Mesendoderm (in vitro differentiated cells): Measurements from ENCODE around the gene NHERF2.
"Not testable (repeated sequence)": the region's sequence is repeated elsewhere in the genome, so short reads cannot be mapped to it uniquely, and the experiment has no call there.

Experiments used
- DNase-seq: peaks from one replicate; pipeline ENCODE4 v3.0.0; 2013
- H2AK5ac ChIP-seq: 2 replicates; pipeline ENCODE4 v1.6.1; 2013; ENCODE audit warnings: low read length, inconsistent platforms
- H2BK120ac ChIP-seq: 2 replicates; pipeline ENCODE4 v1.6.1; 2013; ENCODE audit warnings: low read depth, mild to moderate bottlenecking, low read length, moderate library complexity, mixed read lengths
- H2BK15ac ChIP-seq: replicated peaks from 2 replicates; pipeline ENCODE4 v1.6.1; 2013; ENCODE audit warnings: low read depth, mild to moderate bottlenecking, moderate library complexity
- H2BK5ac ChIP-seq: 2 replicates; pipeline ENCODE4 v1.6.1; 2013; ENCODE audit warnings: low read length, inconsistent platforms
- H3K18ac ChIP-seq: 2 replicates; pipeline ENCODE4 v1.6.1; 2013; ENCODE audit warnings: mild to moderate bottlenecking, low read length, mixed read lengths
- H3K23ac ChIP-seq: one replicate; pipeline ENCODE4 v1.6.1; 2013; ENCODE audit warnings: low read length
- H3K27ac ChIP-seq: 2 replicates; pipeline ENCODE4 v1.5.1; 2013; ENCODE audit warnings: low read depth, mild to moderate bottlenecking, inconsistent platforms, low read length, moderate library complexity
- H3K27me3 ChIP-seq: 2 replicates; pipeline ENCODE4 v1.6.1; 2013; ENCODE audit warnings: low read length, control low read depth, mild to moderate bottlenecking, inconsistent platforms; ENCODE audit not compliant: insufficient read depth, poor library complexity
- H3K36me3 ChIP-seq: 2 replicates; pipeline ENCODE4 v1.6.1; 2013; ENCODE audit warnings: low read length, inconsistent platforms; ENCODE audit not compliant: control insufficient read depth, insufficient read depth
- H3K4ac ChIP-seq: one replicate; pipeline ENCODE4 v1.6.1; 2013; ENCODE audit warnings: low read depth, mild to moderate bottlenecking, low read length, moderate library complexity
- H3K4me1 ChIP-seq: 2 replicates; pipeline ENCODE4 v1.6.1; 2013; ENCODE audit warnings: low read depth, low read length, inconsistent platforms; ENCODE audit not compliant: control insufficient read depth
- H3K4me2 ChIP-seq: 2 replicates; pipeline ENCODE4 v1.6.1; 2013; ENCODE audit warnings: low read length
- H3K4me3 ChIP-seq: 2 replicates; pipeline ENCODE4 v1.5.1; 2013; ENCODE audit warnings: mild to moderate bottlenecking, low read length
- H3K56ac ChIP-seq: one replicate; pipeline ENCODE4 v1.6.1; 2013; ENCODE audit warnings: low read length
- H3K79me1 ChIP-seq: 2 replicates; pipeline ENCODE4 v1.6.1; 2013; ENCODE audit warnings: low read length, inconsistent platforms
- H3K79me2 ChIP-seq: 2 replicates; pipeline ENCODE4 v1.6.1; 2013; ENCODE audit warnings: mild to moderate bottlenecking, low read length; ENCODE audit not compliant: control insufficient read depth, insufficient read depth
- H3K9ac ChIP-seq: 2 replicates; pipeline ENCODE4 v1.6.1; 2013; ENCODE audit warnings: low read length, inconsistent platforms
- H4K5ac ChIP-seq: one replicate; pipeline ENCODE4 v1.6.1; 2013; ENCODE audit warnings: low read length
- H4K8ac ChIP-seq: one replicate; pipeline ENCODE4 v1.6.1; 2013; ENCODE audit warnings: low read depth, mild to moderate bottlenecking, control low read depth, low read length, moderate library complexity
- WGBS: extraction: QIAGEN DNeasy Blood & Tissue Kit; methylation state at CpG from one replicate; pipeline ENCODE4 v1.1.7; 2013; ENCODE audit warnings: low lambda C conversion rate, missing lambda C conversion rate; ENCODE audit not compliant: insufficient coverage; ENCODE audit errors: extremely low coverage; 5-methylcytosine and 5-hydroxymethylcytosine counted together

The NHERF2 gene

DNA sequence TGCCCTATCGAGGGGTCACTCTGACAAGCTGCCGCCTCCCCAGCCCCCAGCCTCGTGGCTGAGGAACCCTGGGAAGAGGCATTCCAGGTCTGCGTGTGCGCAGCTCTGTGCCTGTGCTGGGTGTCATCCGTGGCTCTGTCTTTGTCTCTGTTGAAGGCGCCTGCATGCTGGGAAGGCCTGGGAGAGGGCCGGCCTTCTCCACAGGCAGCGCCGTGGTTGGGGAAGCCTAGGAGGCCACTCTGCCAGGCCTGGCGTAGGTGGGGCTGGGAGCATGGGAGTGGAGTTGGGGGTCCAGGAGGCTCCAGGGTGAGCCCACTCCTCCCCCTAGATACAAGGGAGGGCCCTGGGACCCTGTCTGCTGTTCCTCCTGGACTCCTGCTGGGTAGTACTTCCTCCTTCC is 3.3 kb downstream of the NHERF2 start:
- no peak overlapping the region for H3K9ac ChIP-seq

DNA sequence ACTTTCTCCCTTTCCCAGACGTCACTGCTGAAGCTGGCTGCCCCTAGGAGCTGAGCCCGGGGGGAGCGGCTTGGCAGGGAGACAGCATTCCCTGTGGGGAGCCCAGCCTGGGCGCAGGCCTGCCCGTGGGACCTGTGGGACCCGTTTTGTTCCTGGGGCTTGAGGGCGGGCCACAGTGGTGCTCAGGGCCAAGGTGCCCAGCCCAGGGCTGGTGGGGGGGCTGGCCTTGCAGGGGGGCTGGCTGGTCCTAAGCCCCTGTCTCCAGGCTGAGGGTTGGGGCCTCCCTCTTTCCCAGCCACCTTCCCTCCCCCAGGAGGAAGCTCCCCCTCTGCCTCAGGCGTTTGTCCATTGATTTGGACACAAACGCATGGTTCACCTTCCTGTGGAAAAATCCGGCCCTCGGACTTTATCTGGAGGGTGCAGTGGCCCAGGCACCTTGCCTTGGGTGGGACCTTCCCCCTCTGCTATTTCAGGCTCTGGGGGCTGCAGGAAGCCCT is 4.4 kb downstream of the NHERF2 start:
- Histone ChIP-seq H3K23ac (no peak overlapping the region), H3K4ac (no peak overlapping the region), H3K79me1 (no peaks in the 10 kb centered on the region), H3K36me3 (no peaks in the 10 kb centered on the region), H2BK120ac (no peak overlapping the region), H3K4me1 (no peaks in the 10 kb centered on the region), H3K4me3 (no peak overlapping the region), H2BK5ac (no peak overlapping the region), H3K79me2 (no peaks in the 10 kb centered on the region), H3K4me2 (no peak overlapping the region), H3K27me3 (no peaks in the 10 kb centered on the region), H4K5ac (no peak overlapping the region), H3K9ac (no peak overlapping the region), H3K18ac (no peak overlapping the region), H3K27ac (no peak overlapping the region), H3K56ac (no peak overlapping the region), H2AK5ac (no peak overlapping the region), H4K8ac (no peak overlapping the region), H2BK15ac (no peak overlapping the region)
- no peak for DNase-seq
- no CpG with 5 or more reads among the region's 11 CpGs for WGBS

More for the DNA sequence above, 3.3 kb downstream of the NHERF2 start:
- H3K4me2 ChIP-seq, result no peak overlapping the region
- H2BK120ac ChIP-seq, result no peak overlapping the region
- H3K27ac ChIP-seq, result no peak overlapping the region
- H3K4me3 ChIP-seq, result no peak overlapping the region
- no peaks in the 10 kb centered on the region for H3K79me2 ChIP-seq
- no peak overlapping the region for H3K23ac ChIP-seq
- no peak overlapping the region for H4K8ac ChIP-seq
- no peaks in the 10 kb centered on the region for H3K27me3 ChIP-seq
- no peaks in the 10 kb centered on the region for H3K79me1 ChIP-seq
- H2BK5ac ChIP-seq, result no peak overlapping the region
- H3K4ac ChIP-seq, result no peak overlapping the region
- no peaks in the 10 kb centered on the region for H3K4me1 ChIP-seq
- H3K18ac ChIP-seq, result no peak overlapping the region
- H4K5ac ChIP-seq, result no peak overlapping the region
- no peak for DNase-seq
- no peak overlapping the region for H2AK5ac ChIP-seq
- no peak overlapping the region for H2BK15ac ChIP-seq
- H3K36me3 ChIP-seq, result no peaks in the 10 kb centered on the region
- WGBS, result no CpG with 5 or more reads among the region's 11 CpGs
- no peak overlapping the region for H3K56ac ChIP-seq

DNA sequence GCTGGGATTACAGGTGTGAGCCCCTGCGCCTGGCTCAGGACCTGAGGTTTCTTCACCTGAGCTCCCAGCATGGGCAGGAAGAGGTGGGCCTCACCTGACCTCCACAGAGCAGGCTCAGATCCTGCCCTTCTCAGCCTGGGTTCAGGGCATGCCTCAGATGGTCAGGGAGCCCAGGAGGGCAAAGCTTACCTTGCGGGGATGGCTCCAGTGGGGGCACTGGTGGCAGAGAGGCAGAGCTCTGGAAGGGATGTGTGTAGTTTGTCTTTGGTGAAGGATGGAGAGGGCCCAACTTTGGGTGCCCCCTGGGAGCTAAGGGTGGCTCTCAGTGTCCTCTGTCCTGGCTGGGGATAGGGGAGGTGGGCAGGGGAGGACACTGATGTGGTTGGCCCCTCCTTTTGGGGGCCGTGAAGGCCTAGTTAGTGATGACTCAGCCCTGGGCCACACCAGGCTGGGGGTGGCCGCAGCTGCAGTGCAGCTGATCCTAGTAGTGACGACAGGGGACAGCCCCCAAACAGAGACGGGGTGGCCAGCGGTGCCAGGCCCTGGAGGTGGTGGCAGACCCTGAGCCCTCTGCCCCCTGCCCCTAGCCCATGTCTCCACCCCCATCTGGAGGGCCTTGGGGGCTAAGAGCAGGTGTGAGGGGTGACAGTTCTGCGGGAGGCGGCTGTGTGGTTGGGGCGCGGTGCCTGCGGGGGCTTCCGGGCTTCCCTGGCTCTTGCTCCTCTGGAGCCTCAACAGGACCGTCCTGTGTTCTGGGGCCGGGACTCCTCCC is 5.8 kb downstream of the NHERF2 start:
- Histone ChIP-seq H3K23ac (no peak overlapping the region), H3K27me3 (no peaks in the 10 kb centered on the region), H3K9ac (no peak overlapping the region), H4K8ac (no peak overlapping the region), H3K36me3 (no peaks in the 10 kb centered on the region), H3K4me3 (no peak overlapping the region), H3K4ac (no peak overlapping the region), H2BK120ac (no peak overlapping the region), H3K18ac (no peak overlapping the region), H3K79me2 (no peaks in the 10 kb centered on the region), H2AK5ac (no peak overlapping the region), H2BK5ac (no peak overlapping the region), H4K5ac (no peak overlapping the region), H3K4me2 (no peak overlapping the region), H2BK15ac (no peak overlapping the region), H3K79me1 (no peaks in the 10 kb centered on the region), H3K56ac (peak overlapping the region; percentile 17), H3K27ac (no peak overlapping the region), H3K4me1 (no peaks in the 10 kb centered on the region)
- DNase-seq, result no peak
- no CpG with 5 or more reads among the region's 15 CpGs for WGBS

DNA sequence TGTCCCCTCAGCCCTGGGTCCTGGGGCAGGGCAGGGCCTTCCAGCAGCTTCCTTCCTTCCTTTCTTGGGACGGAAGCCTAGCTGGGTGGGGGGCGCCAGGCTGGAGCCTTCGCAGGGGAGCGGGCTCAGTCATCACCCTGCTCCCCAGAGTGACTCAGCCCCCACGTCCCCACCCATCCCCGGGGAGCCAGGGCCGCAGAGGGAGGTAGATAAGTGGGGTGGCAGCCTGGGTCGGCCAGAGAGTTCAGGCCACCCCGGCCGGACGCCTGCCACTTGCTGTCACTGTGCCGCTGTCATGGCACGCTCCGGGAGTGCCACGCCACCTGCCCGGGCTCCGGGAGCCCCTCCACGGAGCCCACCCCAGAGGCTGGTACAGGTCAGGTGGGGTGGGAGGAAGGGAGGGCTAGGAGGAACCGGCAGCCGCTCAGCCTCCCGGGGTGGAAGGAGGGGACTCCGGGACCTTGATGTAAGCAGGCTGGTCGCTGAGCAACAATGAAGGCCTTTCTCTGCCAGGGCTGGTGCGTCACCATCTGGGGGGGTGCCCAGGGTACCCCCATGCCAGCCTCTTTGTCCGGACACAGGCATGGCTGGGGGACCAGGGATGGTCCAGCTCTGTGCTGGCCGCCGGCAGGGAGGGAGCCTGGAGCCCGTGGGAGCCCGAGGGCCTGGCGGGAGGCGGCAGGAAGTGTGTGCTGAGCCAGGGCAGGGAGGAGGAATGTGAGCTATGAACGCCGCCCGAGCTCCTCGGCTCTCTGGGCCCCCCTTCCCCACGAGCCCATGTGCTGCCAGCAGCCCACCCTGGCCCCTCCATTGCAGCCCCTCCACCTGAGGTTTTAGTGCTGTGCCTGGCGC is 6.6 kb downstream of the NHERF2 start:
- H2BK120ac ChIP-seq, result no peak overlapping the region
- H3K4me3 ChIP-seq, result no peak overlapping the region
- H3K4me1 ChIP-seq, result no peaks in the 10 kb centered on the region
- H3K27ac ChIP-seq, result no peak overlapping the region
- H2BK5ac ChIP-seq, result no peak overlapping the region
- no peak overlapping the region for H2BK15ac ChIP-seq
- H3K79me1 ChIP-seq, result no peaks in the 10 kb centered on the region
- no peak overlapping the region for H4K5ac ChIP-seq
- H3K9ac ChIP-seq, result no peak overlapping the region
- H3K4me2 ChIP-seq, result no peak overlapping the region
- H4K8ac ChIP-seq, result no peak overlapping the region
- H3K23ac ChIP-seq, result no peak overlapping the region
- no peaks in the 10 kb centered on the region for H3K36me3 ChIP-seq
- no CpG with 5 or more reads among the region's 37 CpGs for WGBS
- peak; percentile 45 for DNase-seq
- no peak overlapping the region for H3K4ac ChIP-seq
- no peak overlapping the region for H2AK5ac ChIP-seq
- H3K79me2 ChIP-seq, result no peaks in the 10 kb centered on the region
- no peak overlapping the region for H3K56ac ChIP-seq
- H3K27me3 ChIP-seq, result no peaks in the 10 kb centered on the region
- H3K18ac ChIP-seq, result no peak overlapping the region

DNA sequence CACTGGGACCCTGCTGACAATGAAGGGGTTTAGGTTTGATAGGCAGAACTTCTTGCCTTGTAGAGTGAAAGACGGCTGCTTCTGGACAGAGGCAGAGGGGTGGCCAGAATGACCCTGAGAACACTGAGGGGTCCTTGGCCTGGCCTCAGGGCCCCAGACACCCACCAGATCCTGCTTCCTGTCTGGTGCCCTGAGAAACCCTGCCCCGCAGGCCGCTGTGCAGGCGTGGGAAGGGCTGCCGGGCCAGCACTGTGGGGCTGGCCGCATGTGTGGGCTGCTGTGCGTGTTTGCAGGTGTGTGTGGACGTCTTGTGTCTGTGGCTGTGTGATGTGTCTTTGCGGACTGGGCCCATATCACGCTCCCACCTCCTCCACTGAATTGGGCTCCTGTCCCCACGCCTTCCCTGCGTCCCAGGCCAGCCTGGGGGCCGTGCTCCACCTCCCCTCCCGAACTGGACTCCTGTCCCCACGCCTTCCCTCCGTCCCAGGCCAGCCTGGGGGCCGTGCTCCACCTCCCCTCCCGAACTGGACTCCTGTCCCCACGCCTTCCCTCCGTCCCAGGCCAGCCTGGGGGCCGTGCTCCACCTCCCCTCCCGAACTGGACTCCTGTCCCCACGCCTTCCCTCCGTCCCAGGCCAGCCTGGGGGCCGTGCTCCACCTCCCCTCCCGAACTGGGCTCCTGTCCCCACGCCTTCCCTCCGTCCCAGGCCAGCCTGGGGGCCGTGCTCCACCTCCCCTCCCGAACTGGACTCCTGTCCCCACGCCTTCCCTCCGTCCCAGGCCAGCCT is 7.4 kb downstream of the NHERF2 start:
- H3K4me3 ChIP-seq, H3K18ac ChIP-seq, H4K8ac ChIP-seq, DNase-seq, H2AK5ac ChIP-seq, H3K9ac ChIP-seq, H3K4me1 ChIP-seq, H2BK120ac ChIP-seq, H2BK15ac ChIP-seq, H3K23ac ChIP-seq, H3K56ac ChIP-seq, H3K36me3 ChIP-seq, H3K79me2 ChIP-seq, H3K4me2 ChIP-seq, H3K79me1 ChIP-seq, H2BK5ac ChIP-seq, H4K5ac ChIP-seq, H3K27ac ChIP-seq, H3K4ac ChIP-seq, H3K27me3 ChIP-seq: not testable (repeated sequence)
- no CpG with 5 or more reads among the region's 32 CpGs for WGBS
